HepG2 (cell line): ENCODE results near the gene DEFB125. TPM values are rescaled to one million over a fixed set of nuclear protein-coding genes. Genes with fewer than 3 reads are reported as not detected.

Experiments
- ATAC-seq: fragments of 200-7000 bp; cut with Tn5 transposase; 3 replicates; pipeline ENCODE4 v1.9.1; 2020; ENCODE audit warnings: mild to moderate bottlenecking, moderate library complexity
- BruUV-seq: library from RNA; stranded (reverse); fragments of 400-500 nt; replicated peaks from 2 replicates; lab custom pipeline; 2021; lab: Mats Ljungman, UMichigan
- CTCF ChIA-PET: fragments of 300-600 bp; formaldehyde crosslinking; extraction: SDS; loops from one replicate; lab custom pipeline; 2021; ENCODE audit warnings: low total read pairs, inconsistent platforms, low intra/inter-chr PET ratio; lab: Yijun Ruan, JAX
- POLR2A ChIA-PET: fragments of 350-600 bp; sonication (Branson Sonifier 250); formaldehyde crosslinking; loops from one replicate; lab custom pipeline; 2020; ENCODE audit warnings: antibody characterized with exemption, inconsistent platforms; lab: Yijun Ruan, JAX
- DNase-seq: peaks from one replicate; pipeline ENCODE4 v3.0.0-alpha.2; 2015; ENCODE audit warnings: low spot score
- FAIRE-seq: peaks from 3 replicates; lab custom pipeline; 2011; peaks lifted over from hg19 to GRCh38; lab: Jason Lieb, UNC
- H2AFZ ChIP-seq: one replicate; pipeline ENCODE4 v1.6.1; 2011; ENCODE audit warnings: low read length, inconsistent platforms
- H3K27ac ChIP-seq: fragments of 300-600 bp; 3 replicates; pipeline ENCODE4 v1.8.0; 2011; ENCODE audit warnings: mixed run types, mild to moderate bottlenecking, mixed read lengths, low read length, inconsistent platforms; ENCODE audit not compliant: insufficient read depth; ENCODE audit errors: extremely low read length
- H3K27me3 ChIP-seq, 2 experiments: fragments of 200-600 bp in 1 of 2; 2 replicates in 1 of 2; 3 replicates in 1 of 2; pipeline versions ENCODE4 v1.6.0 to v1.8.0; 2011; ENCODE audit warnings: low read length in 2 of 2, mild to moderate bottlenecking in 2 of 2, moderate library complexity in 2 of 2, inconsistent platforms in 1 of 2; ENCODE audit not compliant: insufficient read depth in 2 of 2, control insufficient read depth in 1 of 2
- H3K36me3 ChIP-seq, 2 experiments: fragments of 200-600 bp in 1 of 2; replicated peaks in 1 of 2; 2 replicates in 1 of 2; 3 replicates in 1 of 2; pipeline versions ENCODE4 v1.5.1 to v1.8.0; 2011; ENCODE audit warnings: low read length in 2 of 2, inconsistent platforms in 1 of 2; ENCODE audit not compliant: insufficient read depth in 2 of 2, control insufficient read depth in 1 of 2
- H3K4me1 ChIP-seq: 2 replicates; pipeline ENCODE4 v1.5.1; 2012; ENCODE audit warnings: low read length, inconsistent platforms; ENCODE audit not compliant: insufficient read depth
- H3K4me2 ChIP-seq: 2 replicates; pipeline ENCODE4 v1.6.0; 2011; ENCODE audit warnings: low read depth, low read length, inconsistent platforms
- H3K4me3 ChIP-seq, 3 experiments: fragments of 200-600 bp in 1 of 3; sonication (generic), shearing (Covaris generic) in 1 of 3; replicated peaks in 1 of 3; 2 replicates each; pipeline ENCODE4 v1.5.1; 2011 to 2016; ENCODE audit warnings: low read length in 3 of 3, inconsistent platforms in 2 of 3, low read depth in 2 of 3, mild to moderate bottlenecking in 2 of 3, control low read depth in 1 of 3, mixed read lengths in 1 of 3; ENCODE audit not compliant: insufficient read depth in 1 of 3
- H3K79me2 ChIP-seq: one replicate; pipeline ENCODE4 v1.6.1; 2011; ENCODE audit warnings: low read length, inconsistent platforms; ENCODE audit not compliant: insufficient read depth
- H3K9ac ChIP-seq: 2 replicates; pipeline ENCODE4 v1.6.0; 2011; ENCODE audit warnings: mild to moderate bottlenecking, low read depth, low read length, inconsistent platforms; ENCODE audit not compliant: insufficient read depth
- H3K9me3 ChIP-seq: 2 replicates; pipeline ENCODE4 v1.5.1; 2012; ENCODE audit warnings: mild to moderate bottlenecking, low read length
- H4K20me1 ChIP-seq: 2 replicates; pipeline ENCODE4 v1.6.0; 2011; ENCODE audit warnings: inconsistent platforms, mild to moderate bottlenecking, low read length, moderate library complexity; ENCODE audit not compliant: insufficient read depth
- FOXP1 ChIP-seq, 2 experiments: fragments of 450-650 bp in 1 of 2; IDR thresholded peaks; 2 replicates each; pipeline ENCODE4 v1.6.1; 2017 to 2018; ENCODE audit warnings: antibody characterized with exemption in 1 of 2
- IKZF1 ChIP-seq: fragments of 450-650 bp; IDR thresholded peaks from 2 replicates; pipeline ENCODE4 v1.7.1; 2016
- MEIS2 ChIP-seq: sonication (generic); formaldehyde crosslinking; IDR thresholded peaks from 2 replicates; pipeline ENCODE4 v1.9.0; 2021; ENCODE audit warnings: mild to moderate bottlenecking, missing genetic modification reagents
- MTERF4 ChIP-seq: sonication (generic); formaldehyde crosslinking; IDR thresholded peaks from 2 replicates; pipeline ENCODE4 v1.8.0; 2023; ENCODE audit warnings: mild to moderate bottlenecking, missing genetic modification reagents
- NFE2L2 ChIP-seq: fragments of 150-350 bp; IDR thresholded peaks from 2 replicates; pipeline ENCODE4 v1.6.1; 2014; ENCODE audit warnings: low read length
- PAX8 ChIP-seq: sonication (generic); formaldehyde crosslinking; IDR thresholded peaks from 2 replicates; pipeline ENCODE4 v1.8.0; 2022; ENCODE audit warnings: mild to moderate bottlenecking, missing genetic modification reagents, borderline replicate concordance
- RARG ChIP-seq: sonication (generic); formaldehyde crosslinking; IDR thresholded peaks from 2 replicates; pipeline ENCODE4 v1.4.0; 2020; ENCODE audit warnings: low read depth, mild to moderate bottlenecking, missing genetic modification reagents
- SMARCE1 ChIP-seq: fragments of 450-650 bp; IDR thresholded peaks from 2 replicates; pipeline ENCODE4 v1.6.1; 2017; ENCODE audit warnings: borderline replicate concordance
- SRF ChIP-seq: IDR thresholded peaks from 2 replicates; pipeline ENCODE4 v1.6.1; 2011; ENCODE audit warnings: mild to moderate bottlenecking, low read depth, low read length, moderate library complexity
- TBP ChIP-seq: sonication (generic); formaldehyde crosslinking; IDR thresholded peaks from 2 replicates; pipeline ENCODE4 v1.5.0; 2020; ENCODE audit warnings: missing genetic modification reagents
- ZBTB38 ChIP-seq: sonication (generic); formaldehyde crosslinking; IDR thresholded peaks from 2 replicates; pipeline ENCODE4 v1.5.1; 2020; ENCODE audit warnings: mild to moderate bottlenecking, missing genetic modification reagents
- ZKSCAN5 ChIP-seq: sonication (generic); formaldehyde crosslinking; IDR thresholded peaks from 2 replicates; pipeline ENCODE4 v1.5.1; 2020; ENCODE audit warnings: mild to moderate bottlenecking, missing genetic modification reagents
- WGBS: methylation state at CpG from one replicate; pipeline ENCODE4 v1.1.6; 2017; ENCODE audit warnings: low lambda C conversion rate; 5-methylcytosine and 5-hydroxymethylcytosine counted together
- in situ Hi-C: cut with HindIII; loops from 2 replicates; pipeline ENCODE4 v1.10.0; 2017; ENCODE audit warnings: low pct_unique_long_range_greater_than_20kb; ENCODE audit not compliant: extremely low pct_ligation_motif_present
- intact Hi-C: fragments of 100-400 bp; cut with micrococcal nuclease; formaldehyde crosslinking; loops from one replicate; pipeline ENCODE4 v1.10.0; 2022; ENCODE audit not compliant: unreplicated experiment
- polyA plus RNA-seq, 8 experiments: library from polyadenylated mRNA; depleted of rRNA in 3 of 8; stranded (reverse) in 7 of 8; unstranded in 1 of 8; fragments of >200 nt; fragmentation: Illumina TruSeq in 4 of 8; extraction: Trizol in 4 of 8; gene quantifications; 2 replicates each; pipeline versions ENCODE4 v1.2.1 to v1.2.3, GENCODE V29; 2011 to 2016; ENCODE audit warnings: low read depth in 4 of 8, missing spikeins in 1 of 8, mixed read lengths in 1 of 8; ENCODE audit not compliant: insufficient read depth in 1 of 8
- total RNA-seq, 5 experiments: library from RNA; depleted of rRNA; stranded (reverse); fragments of >200 nt; fragmentation: Illumina TruSeq; extraction: Trizol; gene quantifications; 2 replicates each; pipeline ENCODE4 v1.2.3, GENCODE V29; 2016; ENCODE audit warnings: low read depth in 1 of 5
- TF ChIP-seq, protein P1 (sequence below): sonication (generic); formaldehyde crosslinking; IDR thresholded peaks from 2 replicates; pipeline ENCODE4 v1.4.0; 2020; ENCODE audit warnings: missing genetic modification reagents
- TF ChIP-seq, protein P2 (sequence below): sonication (generic); formaldehyde crosslinking; IDR thresholded peaks from 2 replicates; pipeline ENCODE4 v1.9.0; 2021; ENCODE audit warnings: missing genetic modification reagents, borderline replicate concordance

Gene DEFB125
- total and polyA plus RNA-seq, 2 of the 13 experiments (the other 11 are each of a cell fraction or from before 2014, with no cell fraction given): not detected

DNA sequence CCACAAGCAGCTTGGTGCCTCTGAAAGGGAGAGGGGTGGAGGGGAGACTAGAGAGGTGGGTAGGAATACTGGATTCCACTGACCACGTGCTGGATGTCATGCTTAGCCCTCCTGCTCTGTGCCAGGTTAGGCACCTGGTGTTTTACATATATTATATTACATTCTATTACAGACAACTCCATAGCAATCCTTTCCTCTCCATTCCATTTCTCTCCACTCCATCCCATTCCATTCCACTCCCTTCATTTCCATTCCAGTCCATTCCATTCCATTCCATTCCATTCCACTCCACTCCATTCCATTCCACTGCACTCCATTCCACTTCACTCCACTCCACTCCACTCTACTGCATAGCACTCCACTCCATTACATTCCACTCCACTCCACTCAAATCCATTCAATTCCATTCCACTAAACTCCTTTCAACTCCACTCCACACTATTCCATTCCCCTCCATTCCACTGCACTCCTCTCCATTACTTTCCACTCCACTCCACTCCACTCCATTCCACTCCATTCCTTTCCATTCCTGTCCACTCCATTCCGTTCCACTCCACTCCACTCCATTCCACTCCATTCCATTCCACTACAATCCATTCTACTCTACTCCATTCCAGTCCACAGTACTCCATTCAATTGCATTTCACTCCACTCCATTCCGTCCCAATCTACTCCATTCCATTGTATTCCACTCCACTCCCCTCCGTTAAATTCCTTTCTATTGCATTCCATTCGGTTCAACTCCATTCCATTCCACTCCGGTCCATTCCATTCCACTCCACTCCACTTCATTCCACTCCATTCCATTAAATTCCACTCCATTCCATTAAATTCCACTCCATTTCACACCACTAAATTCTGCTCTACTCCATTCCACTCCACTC lies 27.2 kb upstream of the DEFB125 start:
- H3K4me2 ChIP-seq: no peak overlapping the region
- no peaks in the 10 kb centered on the region for H3K36me3 ChIP-seq
- peaks cover 49% of the 10 kb centered on the region for H3K9me3 ChIP-seq
- no peak overlapping the region for H3K9ac ChIP-seq
- H3K79me2 ChIP-seq: no peaks in the 10 kb centered on the region
- no peak overlapping the region for H2AFZ ChIP-seq
- no TSS peak for BruUV-seq
- intact Hi-C loops: no loop called here
- DNase-seq (no peak), FAIRE-seq (no peak), ATAC-seq (no peak; the same call in 2 of the 3 replicates)
- in situ Hi-C loops: no loop called here
- POLR2A ChIA-PET: no interaction called here
- H4K20me1 ChIP-seq: no peaks in the 10 kb centered on the region
- no peaks in the 10 kb centered on the region for H3K4me1 ChIP-seq
- no peak overlapping the region for H3K4me3 ChIP-seq
- WGBS: 33% methylated on average over 6 of the region's 6 CpGs
- peak; percentile 23; the same call in 1 of the 2 replicates for TF ChIP-seq FOXP1 (IDR thresholded peaks at IDR 0.05)
- no peak for TF ChIP-seq FOXP1 (CRISPR knock-in tag; IDR thresholded peaks at IDR 0.05)
- TF ChIP-seq MTERF4 (CRISPR knock-in tag): no peak
- TF ChIP-seq PAX8 (CRISPR knock-in tag): no peak
- TF ChIP-seq NFE2L2: no peak
- TF ChIP-seq ZBTB38 (CRISPR knock-in tag): no peak
- TF ChIP-seq, protein P1, sequence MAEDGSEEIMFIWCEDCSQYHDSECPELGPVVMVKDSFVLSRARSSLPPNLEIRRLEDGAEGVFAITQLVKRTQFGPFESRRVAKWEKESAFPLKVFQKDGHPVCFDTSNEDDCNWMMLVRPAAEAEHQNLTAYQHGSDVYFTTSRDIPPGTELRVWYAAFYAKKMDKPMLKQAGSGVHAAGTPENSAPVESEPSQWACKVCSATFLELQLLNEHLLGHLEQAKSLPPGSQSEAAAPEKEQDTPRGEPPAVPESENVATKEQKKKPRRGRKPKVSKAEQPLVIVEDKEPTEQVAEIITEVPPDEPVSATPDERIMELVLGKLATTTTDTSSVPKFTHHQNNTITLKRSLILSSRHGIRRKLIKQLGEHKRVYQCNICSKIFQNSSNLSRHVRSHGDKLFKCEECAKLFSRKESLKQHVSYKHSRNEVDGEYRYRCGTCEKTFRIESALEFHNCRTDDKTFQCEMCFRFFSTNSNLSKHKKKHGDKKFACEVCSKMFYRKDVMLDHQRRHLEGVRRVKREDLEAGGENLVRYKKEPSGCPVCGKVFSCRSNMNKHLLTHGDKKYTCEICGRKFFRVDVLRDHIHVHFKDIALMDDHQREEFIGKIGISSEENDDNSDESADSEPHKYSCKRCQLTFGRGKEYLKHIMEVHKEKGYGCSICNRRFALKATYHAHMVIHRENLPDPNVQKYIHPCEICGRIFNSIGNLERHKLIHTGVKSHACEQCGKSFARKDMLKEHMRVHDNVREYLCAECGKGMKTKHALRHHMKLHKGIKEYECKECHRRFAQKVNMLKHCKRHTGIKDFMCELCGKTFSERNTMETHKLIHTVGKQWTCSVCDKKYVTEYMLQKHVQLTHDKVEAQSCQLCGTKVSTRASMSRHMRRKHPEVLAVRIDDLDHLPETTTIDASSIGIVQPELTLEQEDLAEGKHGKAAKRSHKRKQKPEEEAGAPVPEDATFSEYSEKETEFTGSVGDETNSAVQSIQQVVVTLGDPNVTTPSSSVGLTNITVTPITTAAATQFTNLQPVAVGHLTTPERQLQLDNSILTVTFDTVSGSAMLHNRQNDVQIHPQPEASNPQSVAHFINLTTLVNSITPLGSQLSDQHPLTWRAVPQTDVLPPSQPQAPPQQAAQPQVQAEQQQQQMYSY (CRISPR knock-in tag): peak; percentile 91
- TF ChIP-seq, protein P2, sequence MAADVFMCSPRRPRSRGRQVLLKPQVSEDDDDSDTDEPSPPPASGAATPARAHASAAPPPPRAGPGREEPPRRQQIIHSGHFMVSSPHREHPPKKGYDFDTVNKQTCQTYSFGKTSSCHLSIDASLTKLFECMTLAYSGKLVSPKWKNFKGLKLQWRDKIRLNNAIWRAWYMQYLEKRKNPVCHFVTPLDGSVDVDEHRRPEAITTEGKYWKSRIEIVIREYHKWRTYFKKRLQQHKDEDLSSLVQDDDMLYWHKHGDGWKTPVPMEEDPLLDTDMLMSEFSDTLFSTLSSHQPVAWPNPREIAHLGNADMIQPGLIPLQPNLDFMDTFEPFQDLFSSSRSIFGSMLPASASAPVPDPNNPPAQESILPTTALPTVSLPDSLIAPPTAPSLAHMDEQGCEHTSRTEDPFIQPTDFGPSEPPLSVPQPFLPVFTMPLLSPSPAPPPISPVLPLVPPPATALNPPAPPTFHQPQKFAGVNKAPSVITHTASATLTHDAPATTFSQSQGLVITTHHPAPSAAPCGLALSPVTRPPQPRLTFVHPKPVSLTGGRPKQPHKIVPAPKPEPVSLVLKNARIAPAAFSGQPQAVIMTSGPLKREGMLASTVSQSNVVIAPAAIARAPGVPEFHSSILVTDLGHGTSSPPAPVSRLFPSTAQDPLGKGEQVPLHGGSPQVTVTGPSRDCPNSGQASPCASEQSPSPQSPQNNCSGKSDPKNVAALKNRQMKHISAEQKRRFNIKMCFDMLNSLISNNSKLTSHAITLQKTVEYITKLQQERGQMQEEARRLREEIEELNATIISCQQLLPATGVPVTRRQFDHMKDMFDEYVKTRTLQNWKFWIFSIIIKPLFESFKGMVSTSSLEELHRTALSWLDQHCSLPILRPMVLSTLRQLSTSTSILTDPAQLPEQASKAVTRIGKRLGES (CRISPR knock-in tag): no peak
- TF ChIP-seq SMARCE1: no peak
- no peak for TF ChIP-seq TBP (CRISPR knock-in tag)
- no peak for TF ChIP-seq MEIS2 (CRISPR knock-in tag)
- no peak for TF ChIP-seq SRF
- peak; percentile 73 for TF ChIP-seq ZKSCAN5 (CRISPR knock-in tag)
- no peak for TF ChIP-seq RARG (CRISPR knock-in tag)
- peak; percentile 31; the same call in 1 of the 2 replicates for TF ChIP-seq IKZF1
- no peak overlapping the region for H3K27ac ChIP-seq
- CTCF ChIA-PET: no interaction called here
- H3K27me3 ChIP-seq: peaks cover 0 to 5% of the 10 kb centered on the region in 2 experiments; a peak in 1 of 5 replicates
